Measurements from ENCODE around the gene SPACDR. TPM values are rescaled to one million over a fixed set of nuclear protein-coding genes. Genes with fewer than 3 reads are reported as not detected.

The SPACDR gene
- total and polyA plus RNA-seq, 9 of the 15 experiments (the other 6 are each of a cell fraction or from before 2014, with no cell fraction given), result 0.07 to 0.55 (median 0.14) TPM; not detected in 1

DNA sequence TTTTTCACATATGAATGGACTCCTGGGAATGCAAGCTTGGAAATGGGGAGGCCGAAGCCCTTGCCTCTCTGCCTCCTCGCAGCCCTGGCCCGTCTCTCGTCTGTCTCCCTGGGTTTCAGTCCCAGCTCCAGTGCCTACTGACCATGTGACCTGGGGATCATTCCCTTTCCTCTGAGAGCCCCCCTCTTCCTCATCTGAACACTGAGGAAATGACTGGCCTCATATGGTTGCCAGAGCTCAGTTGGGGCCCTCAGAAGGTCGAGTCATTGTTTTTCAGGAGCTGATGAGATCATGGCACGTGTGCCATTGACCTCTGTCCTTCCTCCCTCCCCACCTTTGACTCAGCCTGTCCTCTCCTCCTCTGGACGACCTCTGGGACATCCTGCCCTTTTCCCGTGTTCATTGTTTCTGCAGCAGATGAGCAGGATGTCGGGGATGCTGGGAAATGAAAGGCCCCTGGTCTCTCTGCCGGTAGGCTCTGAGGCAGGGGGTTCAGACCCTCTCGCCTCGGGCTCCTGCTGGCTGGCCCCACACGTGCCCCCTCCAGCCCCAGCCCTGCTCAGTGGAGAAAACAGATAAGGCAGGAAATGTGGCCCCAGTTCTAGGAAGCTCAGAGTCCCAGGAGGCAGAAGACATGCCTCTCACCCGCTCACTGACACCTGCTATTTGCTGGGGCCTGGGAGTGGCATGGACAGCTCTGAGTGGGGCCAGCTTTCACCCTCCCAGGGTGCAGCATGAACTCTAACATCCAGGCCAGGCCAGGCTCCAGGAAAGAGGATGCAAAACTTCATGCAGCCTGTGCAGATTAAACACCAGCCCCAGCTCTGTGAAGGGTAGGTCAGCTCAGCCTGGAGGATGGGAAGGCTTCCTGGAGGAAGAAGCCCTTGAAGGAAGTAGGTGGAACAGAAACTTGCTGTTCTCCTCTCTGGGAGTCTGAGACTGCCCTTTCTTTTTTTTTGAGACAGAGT lies 19.5 kb downstream of the SPACDR start (continued):
- TF ChIP-seq CREM (IDR thresholded peaks at IDR 0.05; ENCODE audit: low read depth), result peak; percentile 79
- TF ChIP-seq, protein P1, sequence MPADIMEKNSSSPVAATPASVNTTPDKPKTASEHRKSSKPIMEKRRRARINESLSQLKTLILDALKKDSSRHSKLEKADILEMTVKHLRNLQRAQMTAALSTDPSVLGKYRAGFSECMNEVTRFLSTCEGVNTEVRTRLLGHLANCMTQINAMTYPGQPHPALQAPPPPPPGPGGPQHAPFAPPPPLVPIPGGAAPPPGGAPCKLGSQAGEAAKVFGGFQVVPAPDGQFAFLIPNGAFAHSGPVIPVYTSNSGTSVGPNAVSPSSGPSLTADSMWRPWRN (IDR thresholded peaks at IDR 0.05; ENCODE audit: low read depth), result peak; percentile 91
- no peak for TF ChIP-seq RHOXF2B (CRISPR knock-in tag; conservative IDR thresholded peaks at IDR 0.05)
- TF ChIP-seq MYBL2 (IDR thresholded peaks at IDR 0.05; ENCODE audit: low read depth), result no peak
- TF ChIP-seq MYBL2 (CRISPR knock-in tag; IDR thresholded peaks at IDR 0.05; ENCODE audit: borderline replicate concordance), result no peak
- TF ChIP-seq TRIM24 (IDR thresholded peaks at IDR 0.05), result peak; percentile 71 to 78; a peak in 3 of 4 replicates
- no peak for TF ChIP-seq RFX5 (IDR thresholded peaks at IDR 0.05; ENCODE audit: low read depth, low read length)
- no peak for TF ChIP-seq DDX20 (tag; IDR thresholded peaks at IDR 0.05; ENCODE audit: low read depth)
- TF ChIP-seq ETV6 (IDR thresholded peaks at IDR 0.05; ENCODE audit: borderline replicate concordance in 1 of 2, low read depth in 2 of 2, low read length in 1 of 2), result peak in 1 of 2 experiments; percentile 63; a peak in 2 of 4 replicates
- no peak for TF ChIP-seq ETV6 (CRISPR knock-in tag; IDR thresholded peaks at IDR 0.05; ENCODE audit: borderline replicate concordance)
- peak; percentile 52 for TF ChIP-seq SUPT5H (IDR thresholded peaks at IDR 0.05)
- TF ChIP-seq POLR2AphosphoS2 (IDR thresholded peaks at IDR 0.05; ENCODE audit: low read length), result no peak
- TF ChIP-seq ZNF408 (CRISPR knock-in tag; IDR thresholded peaks at IDR 0.05; ENCODE audit: low read depth), result no peak
- TF ChIP-seq TFAP4 (CRISPR knock-in tag; IDR thresholded peaks at IDR 0.05; ENCODE audit: borderline replicate concordance), result peak; percentile 70
- TF ChIP-seq NFE2 (IDR thresholded peaks at IDR 0.05; ENCODE audit: low read depth), result peak; percentile 83
- TF ChIP-seq PRPF4 (IDR thresholded peaks at IDR 0.05; ENCODE audit: insufficient read depth, low read depth, low read length, poor library complexity, severe bottlenecking), result no peak
- peak; percentile 47; the same call in 1 of the 2 replicates for TF ChIP-seq NFIC (IDR thresholded peaks at IDR 0.05)
- no peak for TF ChIP-seq ZNF699 (CRISPR knock-in tag; IDR thresholded peaks at IDR 0.05; ENCODE audit: insufficient replicate concordance)
- no peak for TF ChIP-seq ZC3H4 (CRISPR knock-in tag; IDR thresholded peaks at IDR 0.05; ENCODE audit: borderline replicate concordance)
- TF ChIP-seq, protein P2, sequence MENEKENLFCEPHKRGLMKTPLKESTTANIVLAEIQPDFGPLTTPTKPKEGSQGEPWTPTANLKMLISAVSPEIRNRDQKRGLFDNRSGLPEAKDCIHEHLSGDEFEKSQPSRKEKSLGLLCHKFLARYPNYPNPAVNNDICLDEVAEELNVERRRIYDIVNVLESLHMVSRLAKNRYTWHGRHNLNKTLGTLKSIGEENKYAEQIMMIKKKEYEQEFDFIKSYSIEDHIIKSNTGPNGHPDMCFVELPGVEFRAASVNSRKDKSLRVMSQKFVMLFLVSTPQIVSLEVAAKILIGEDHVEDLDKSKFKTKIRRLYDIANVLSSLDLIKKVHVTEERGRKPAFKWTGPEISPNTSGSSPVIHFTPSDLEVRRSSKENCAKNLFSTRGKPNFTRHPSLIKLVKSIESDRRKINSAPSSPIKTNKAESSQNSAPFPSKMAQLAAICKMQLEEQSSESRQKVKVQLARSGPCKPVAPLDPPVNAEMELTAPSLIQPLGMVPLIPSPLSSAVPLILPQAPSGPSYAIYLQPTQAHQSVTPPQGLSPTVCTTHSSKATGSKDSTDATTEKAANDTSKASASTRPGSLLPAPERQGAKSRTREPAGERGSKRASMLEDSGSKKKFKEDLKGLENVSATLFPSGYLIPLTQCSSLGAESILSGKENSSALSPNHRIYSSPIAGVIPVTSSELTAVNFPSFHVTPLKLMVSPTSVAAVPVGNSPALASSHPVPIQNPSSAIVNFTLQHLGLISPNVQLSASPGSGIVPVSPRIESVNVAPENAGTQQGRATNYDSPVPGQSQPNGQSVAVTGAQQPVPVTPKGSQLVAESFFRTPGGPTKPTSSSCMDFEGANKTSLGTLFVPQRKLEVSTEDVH (IDR thresholded peaks at IDR 0.05; ENCODE audit: low read depth, partially characterized antibody), result no peak

All from K562 (cell line).